NCI-H128 (cell line): ENCODE data around the gene TMEM43.
A peak's percentile ranks its signal among the peaks of the same experiment; 100 is the strongest.
"Not testable (repeated sequence)": the region's sequence is repeated elsewhere in the genome, so short reads cannot be mapped to it uniquely, and the experiment has no call there.

ENCODE experiments used
- DNase-seq: peaks from one replicate; lab custom pipeline; 2025; ENCODE audit not compliant: unreplicated experiment; lab: John Stamatoyannopoulos, UW

The TMEM43 gene, protein sequence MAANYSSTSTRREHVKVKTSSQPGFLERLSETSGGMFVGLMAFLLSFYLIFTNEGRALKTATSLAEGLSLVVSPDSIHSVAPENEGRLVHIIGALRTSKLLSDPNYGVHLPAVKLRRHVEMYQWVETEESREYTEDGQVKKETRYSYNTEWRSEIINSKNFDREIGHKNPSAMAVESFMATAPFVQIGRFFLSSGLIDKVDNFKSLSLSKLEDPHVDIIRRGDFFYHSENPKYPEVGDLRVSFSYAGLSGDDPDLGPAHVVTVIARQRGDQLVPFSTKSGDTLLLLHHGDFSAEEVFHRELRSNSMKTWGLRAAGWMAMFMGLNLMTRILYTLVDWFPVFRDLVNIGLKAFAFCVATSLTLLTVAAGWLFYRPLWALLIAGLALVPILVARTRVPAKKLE

DNA sequence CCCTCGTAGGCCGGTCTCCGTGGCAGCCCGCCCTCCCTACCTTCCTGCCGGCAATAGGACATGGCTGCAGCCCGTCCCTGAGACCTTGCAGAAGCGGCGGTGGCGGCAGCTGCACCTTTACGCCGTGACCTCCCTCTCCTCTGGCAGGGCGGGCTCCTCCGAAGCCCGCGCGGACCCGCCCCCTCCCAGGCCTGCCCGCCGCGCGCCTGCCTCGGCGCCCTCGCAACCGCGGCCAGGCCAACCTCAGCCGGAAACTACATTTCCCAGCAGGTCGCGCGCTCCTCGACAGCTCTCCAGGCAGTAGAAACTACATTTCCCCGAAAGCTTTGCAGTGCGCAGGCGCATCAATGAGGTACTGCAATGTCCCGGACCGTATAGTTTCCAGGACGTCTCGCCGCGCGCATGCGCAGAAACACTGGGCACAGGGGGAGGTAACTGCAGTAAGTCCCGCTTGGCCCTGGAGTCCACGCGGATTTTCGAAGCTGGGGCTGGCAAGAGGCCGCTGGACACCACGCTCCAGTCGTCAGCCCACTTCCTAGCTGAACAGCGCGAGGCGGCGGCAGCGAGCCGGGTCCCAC, at the start of gene TMEM43, which contains the start of gene CHCHD4:
Gene TMEM43 (plus strand): TSS at position 438 of the 578 bp plus-strand sequence. CDS start 142 bp downstream, outside the sequence.
Gene CHCHD4 (minus strand): TSS at position 256 of the 578 bp plus-strand sequence. CDS start 194 bp downstream, at position 62.
- DNase-seq = peak; percentile 91

DNA sequence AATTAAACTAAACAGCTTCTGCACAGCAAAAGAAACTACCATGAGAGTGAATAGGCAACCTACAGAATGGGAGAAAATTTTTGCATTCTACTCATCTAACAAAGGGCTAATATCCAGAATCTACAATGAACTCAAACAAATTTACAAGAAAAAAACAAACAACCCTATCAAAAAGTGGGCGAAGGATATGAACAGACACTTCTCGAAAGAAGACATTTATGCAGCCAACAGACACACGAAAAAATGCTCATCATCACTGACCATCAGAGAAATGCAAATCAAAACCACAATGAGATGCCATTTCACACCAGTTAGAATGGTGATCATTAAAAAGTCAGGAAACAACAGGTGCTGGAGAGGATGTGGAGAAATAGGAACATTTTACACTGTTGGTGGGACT, 49.6 kb upstream of the TMEM43 start:
- DNase-seq = not testable (repeated sequence)

DNA sequence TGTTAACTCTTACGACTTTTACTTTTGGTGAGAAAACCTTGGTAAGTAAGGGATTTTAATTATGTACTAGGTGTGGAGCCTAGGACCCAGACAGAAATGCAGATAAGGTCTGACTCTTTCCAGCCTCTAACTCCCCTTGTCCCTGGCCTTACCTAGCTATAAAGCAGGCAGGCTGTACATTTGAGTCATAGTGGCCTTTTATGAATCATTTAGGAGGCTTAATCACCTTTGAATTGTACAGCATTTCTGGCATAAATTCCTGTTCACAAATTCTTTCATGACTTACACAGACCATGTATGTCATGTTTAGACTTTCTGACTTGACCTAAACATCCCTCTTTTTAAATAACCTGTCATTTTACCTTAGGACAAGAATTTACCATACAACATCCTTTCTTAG, 47.5 kb upstream of the TMEM43 start:
- no peak for DNase-seq

DNA sequence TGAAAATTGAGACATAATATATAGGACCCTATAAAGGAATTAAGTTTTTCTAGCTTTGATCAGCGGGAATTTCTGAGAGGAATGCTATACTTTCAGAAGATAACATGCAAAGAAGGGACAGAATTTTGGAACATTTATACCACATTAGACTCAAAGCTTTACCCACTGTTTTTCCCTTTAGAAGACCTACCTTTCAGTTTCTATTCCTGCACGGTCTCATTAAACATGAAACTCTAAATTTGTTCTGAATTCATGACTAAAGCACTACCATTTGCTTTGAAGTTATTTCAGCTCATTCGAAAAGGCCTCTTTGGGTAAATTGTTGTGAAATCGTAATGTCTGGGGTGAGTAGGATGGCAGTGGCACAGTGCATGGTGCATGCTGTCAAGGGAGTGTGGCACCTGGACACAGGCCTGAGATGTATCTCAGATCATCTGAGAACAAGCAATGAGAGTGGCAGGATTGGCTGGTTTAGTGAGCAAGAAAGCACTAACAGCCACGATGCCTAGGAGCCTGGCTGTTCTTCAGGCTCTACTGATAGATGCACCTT, 42.7 kb upstream of the TMEM43 start:
- DNase-seq = no peak

DNA sequence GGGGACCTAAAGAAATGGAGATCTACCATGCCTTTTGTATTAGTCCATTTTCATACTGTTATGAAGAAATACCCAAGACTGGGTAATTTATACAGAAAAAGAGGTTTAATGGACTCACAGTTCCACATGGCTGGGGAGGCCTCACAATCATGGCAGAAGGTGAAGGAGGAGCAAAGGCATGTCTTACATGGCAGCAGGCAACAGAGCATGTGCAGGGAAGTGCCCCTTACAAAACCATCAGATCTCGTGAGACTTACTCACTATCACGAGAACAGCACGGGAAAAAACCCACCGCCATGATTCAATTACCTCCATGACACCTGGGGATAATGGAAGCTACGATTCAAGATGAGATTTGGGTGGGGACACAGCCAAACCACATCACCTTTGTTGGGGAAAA, 37.4 kb upstream of the TMEM43 start:
- DNase-seq = not testable (repeated sequence)

DNA sequence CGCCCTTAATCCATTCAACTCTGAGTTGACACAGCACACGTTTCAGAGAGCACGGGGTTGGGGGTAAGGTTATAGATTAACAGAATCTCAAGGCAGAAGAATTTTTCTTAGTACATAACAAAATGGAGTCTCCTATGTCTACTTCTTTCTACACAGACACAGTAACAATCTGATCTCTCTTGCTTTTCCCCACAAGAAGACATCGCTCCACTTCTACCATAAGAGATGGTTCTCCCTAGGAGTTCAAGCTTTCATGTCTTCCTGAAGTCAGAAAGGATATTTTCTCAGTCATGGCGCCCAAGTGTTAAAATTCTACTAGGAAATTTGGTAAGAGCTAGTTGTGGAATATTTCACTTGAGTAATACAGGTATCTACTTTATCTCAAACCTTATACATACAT, 32.9 kb upstream of the TMEM43 start:
- DNase-seq = not testable (repeated sequence)

DNA sequence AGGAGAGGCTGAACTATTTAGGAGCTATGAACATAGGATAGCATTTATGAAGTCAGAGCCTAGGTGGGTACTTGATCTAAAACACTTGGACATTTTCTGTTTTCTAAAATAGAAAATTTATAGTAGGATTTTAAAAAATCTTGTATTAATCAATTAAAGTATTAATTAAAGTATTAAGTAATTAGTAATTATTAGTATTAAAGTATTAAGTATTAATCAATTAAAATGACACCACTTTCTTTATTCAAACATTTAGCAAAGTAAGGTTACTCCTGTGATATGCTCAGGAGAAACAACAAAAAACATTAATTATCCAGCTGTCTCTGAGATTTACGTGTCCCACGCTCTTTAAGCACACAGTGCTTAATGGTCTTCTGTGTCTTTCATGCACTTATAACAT, 32.4 kb upstream of the TMEM43 start:
- DNase-seq = no peak

DNA sequence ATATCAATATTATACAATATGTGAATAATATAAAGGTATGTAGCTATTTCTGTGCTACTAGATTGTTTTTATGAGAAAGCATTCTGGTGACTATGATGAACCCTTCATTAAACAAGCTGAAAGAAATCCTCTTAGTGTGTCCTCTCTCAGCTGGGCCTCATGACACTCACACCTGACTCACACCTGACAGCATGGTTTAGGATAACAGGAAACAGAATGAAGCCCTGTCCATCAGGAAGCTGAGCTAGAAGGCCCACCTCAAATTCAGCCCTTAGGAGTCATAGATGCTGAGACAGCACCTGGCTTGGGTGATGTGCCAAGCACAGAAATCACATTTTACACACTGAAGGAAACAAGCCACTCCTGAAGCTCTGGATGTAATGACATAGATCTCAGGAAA, 31.0 kb upstream of the TMEM43 start:
- no peak for DNase-seq

DNA sequence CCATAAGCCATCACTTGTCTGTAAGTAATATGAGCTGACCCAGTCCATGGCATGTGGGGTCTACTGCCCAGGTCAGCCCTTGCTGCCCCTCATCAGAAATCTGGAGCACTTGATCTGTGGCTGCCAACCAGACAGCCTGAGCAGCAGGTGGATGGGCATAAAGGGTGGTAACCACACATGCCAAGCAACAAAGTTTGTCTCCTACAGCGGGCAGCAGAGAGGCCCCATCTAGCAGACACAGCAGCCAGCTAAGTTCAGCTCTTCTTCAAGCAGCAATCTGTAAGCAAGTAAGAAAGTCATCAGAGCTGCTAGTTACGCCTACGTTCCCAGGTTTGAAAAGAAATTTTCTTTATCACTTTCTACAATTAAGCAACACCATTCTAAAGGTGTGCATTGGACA, 28.1 kb upstream of the TMEM43 start:
- DNase-seq = no peak

DNA sequence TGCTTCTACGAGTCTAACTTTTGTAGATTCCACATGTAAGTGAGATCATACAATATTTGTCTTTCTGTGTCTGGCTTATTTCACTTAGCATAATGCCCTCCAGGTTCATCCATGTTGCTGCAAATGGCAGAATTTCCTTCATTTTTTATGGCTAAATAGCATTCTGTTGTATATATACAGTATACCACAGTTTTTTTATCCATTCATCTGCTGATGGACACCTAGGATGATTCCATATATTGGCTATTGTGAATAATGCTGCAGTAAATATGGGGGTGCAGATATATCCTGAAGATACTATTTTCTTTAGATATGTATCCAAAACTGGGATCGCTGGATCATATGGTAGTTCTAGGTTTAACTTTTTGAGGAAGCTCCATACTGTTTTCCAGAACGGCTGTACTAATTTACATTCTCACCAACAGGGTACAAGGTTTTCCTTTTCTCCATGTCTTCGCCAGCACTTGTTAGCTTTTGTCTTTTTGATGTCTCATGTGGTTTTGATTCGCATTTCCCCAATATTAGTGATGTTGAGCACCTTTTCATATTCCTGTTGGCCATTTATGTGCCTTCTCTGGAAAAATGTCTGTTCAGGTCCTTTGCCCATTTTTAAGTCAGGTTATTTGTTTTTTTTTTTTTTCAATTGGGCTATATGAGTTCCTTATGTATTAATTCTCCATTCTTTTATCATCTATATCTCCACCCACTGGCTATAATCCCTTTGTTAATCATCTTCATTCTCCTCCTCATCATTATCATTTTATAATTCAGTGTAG, 27.0 kb upstream of the TMEM43 start:
- DNase-seq = no peak

DNA sequence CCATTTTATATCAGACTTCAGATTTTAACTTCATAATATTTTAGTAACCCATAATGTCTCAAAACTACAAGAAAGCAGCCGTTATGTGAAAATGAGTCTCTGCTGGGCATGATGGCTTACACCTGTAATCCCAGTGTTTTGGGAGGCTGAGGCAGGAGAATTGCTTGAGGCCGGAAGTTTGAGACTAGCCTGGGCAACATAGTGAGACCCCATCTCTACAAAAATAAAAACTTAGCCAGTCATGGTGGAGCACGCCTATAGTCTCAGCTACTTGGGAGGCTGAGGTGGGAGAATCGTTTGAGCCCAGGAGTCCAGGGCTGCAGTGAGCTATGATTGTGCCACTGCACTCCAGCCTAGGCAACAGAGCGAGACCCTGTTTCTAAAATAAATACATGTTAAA, 15.0 kb upstream of the TMEM43 start:
- not testable (repeated sequence) for DNase-seq

DNA sequence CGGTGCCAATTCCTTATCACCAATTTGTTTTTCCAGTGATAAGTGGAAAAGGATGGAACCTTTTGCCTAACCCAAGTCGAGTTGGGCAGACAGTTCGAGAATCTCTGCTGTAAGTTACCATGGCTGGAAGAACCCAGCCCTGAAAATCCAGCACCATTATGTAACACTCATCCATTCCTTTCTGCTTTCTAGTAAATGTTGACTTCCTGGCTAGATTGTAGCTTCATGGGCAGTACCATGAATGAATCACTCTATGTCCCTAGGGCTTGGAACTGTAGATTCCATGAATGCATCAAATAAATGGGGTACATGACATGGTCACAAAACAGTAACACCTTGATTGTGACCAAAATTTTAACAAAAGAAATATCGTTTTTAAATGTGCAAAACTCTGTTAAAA, 14.2 kb upstream of the TMEM43 start:
- DNase-seq = no peak

DNA sequence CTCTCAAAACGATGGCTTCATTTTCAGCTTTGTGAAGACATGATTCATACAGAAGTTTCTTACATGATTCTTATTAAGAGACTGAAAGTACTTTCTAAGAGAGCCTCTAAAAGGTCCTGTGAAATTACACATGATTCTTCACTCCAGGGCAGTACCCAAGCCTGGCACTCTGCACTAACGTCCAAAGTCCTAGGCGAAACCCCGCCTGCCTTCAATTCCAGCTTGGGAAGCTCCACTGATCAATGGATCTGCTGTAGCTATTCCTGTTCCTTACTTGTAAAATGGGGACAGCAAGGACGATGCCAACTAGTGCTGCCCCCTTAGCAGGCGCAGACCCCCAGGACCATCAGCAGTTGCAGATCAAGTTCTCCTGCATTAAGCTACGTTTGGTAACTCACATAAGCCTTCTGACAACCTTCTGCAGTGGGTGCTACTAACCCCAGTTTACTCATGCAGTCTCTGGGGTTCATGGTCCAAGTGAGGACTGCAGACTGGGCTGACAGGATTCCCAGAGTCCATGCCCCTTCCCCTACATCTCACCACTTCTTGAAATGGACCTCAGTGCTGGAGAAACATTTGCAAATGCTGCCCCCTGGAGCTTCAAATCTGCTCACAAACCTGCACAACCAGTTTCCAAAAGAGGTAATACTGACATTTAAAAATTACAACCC, 10.8 kb upstream of the TMEM43 start:
- no peak for DNase-seq

DNA sequence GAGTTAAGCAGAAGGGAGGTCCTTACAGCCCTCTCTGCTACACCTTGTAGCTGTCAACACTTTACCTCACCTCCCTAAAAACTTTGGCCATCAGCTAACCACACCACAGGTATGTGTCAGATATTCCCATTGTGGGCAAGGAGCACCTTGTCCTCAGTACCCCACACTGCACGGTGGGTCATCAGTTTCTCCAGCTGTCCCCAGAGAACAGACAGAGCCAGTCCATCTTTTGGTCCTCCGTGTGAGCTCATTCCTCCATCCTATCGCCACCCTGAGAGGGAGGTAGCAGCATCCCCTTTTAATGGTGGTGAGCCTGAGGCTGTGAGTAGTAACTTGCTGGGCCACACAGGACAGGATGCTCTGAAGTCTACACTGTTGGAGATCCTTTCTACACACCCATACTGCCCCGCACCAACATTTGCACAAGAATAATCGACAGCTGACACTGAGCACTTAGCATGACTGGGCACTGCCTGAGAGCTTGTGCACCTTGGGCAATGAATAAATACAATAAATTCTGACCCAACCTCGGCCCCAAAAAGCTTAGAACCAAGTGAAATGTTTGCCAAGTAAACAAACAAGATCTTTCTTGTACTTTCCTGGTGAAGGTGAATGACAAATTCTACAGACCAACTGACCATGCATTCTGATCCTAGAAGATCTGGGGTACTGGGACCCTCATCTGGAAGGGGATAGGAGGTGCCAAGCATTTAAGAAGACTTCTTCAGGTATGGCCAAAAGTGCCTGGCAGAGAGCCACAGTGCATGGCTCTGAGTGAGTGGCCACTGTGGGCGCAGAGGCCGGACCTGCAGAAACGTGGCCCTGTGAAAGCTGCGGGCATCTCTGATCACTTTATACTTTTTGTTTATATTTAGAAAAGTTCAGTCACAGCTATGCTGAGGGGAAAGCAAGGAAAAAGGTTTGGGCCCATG, 7.1 kb upstream of the TMEM43 start:
- no peak for DNase-seq

DNA sequence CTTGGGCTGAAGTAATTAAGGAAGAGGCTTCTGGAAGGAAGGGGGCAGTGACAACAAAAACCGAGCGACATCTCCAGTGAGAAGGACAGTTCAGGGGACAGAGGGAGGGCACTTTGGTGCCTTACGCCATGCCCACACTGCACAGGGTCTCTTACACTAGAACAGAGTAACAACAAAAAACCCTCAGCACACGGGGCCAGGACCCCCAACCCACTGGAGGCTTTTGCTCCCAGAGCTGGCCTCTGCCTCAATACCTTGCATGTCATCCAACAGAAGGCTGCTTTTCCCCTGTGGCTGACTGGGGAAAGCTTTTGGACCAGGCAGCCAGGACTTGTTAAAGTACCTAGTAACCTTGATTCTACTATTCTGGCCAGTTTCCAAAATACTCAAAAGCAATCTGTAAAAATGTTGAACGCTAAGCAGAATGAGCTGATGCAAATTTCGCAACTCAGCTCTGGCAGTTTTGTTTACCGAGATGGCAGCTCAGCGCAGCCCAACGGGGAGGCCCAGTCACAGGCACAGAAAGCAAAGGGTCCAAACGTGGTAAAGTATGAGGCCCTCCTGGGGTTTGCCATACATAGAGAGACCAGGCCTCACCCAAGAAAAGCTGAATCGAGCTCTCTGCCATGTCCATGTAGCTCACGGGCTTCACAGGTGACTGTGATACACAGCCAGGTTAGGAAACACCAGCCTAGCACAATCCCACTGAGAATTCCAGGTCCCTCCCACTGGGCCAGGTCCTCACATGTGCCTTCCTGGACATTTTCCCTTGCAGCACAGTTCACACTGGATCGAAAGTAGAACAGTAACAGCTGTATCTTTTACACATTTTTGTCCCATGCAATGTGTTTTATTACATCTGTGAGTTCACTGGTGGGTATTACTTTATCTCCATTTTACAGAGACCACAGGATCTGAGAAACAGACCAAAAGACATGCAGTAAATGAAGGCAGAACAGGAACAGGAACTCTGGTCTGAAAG, 6.2 kb upstream of the TMEM43 start:
- DNase-seq = no peak

DNA sequence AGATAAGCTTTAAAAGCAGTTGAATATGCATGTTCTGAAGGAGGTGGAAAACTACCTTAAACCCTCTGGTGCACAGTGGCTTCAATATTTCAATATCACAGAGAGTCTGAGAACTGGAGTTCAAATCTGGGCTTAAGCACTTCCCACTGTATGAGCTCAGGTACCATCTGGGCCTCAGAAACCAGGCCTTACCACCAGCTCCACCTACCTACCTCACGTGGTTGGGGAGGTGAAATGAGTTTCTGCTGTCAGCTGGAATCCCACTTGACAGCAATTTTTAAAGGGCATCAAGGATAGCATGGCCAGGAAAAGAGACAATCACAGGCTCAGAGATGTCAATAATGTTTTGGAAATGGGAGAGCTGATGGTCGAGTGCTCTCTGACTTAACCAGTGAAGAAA, 5.2 kb upstream of the TMEM43 start:
- no peak for DNase-seq

DNA sequence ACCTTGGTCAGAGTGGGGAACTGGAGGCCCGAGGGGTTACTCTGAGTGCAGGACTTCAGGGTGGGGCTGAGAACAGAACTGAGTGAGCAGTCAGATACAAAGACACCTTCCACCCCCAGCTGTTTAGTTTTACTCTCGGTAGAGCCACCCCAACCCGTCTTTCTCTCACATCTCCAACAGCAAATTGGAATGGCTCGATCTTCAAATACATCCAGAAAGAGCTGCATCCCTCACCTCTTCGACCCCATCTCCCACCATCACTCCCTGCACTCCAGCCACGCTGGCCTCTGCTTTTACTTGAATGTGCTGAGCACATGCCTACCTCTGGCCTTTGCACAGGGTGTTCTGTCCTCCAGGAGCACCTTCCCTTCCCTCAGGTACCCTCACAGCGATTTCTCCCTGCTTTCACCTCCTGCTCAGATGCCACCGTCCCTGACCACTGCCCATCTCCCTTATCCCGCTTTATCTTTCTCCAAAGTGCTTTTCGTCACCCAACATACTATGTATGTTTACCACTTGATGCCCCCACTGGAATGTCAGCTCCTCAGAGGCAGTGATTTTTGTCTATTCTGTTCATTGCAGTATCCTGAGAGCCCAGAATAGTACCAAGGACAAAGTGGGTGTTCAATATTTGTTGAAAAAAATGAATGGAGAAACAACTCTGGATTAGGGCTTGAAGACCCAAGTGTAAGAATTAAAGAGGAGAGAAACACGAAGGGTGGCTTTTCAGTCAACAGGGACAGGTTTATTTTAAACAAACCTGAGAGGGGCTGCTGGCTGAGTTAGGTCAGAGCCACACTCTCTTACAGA, 4.5 kb upstream of the TMEM43 start:
- DNase-seq = no peak

DNA sequence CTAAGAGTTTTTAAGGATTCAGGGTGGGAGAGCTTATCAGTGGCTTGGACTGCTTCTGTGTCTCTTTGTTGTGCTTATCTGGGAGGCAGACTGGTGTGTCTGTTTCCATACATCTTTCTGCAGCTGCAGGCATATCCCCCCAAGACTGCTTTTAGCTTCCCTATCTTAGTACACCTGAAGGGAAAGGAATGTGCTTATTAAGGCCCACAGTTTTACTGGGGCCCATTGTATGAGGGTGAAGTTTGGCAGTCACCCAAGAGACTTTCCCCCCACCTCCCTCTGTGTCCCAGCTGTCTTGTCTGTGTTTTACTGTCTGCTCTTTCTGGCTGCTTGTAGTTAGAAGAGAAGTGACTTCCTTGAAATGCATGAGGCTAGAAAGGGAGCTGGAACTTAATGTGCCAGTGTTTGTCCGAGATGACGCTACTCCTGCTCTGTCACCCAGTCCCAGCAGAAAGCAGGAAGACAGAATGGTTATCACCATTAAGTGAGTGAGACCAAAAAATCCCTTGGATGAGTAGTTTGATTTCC, 3.9 kb upstream of the TMEM43 start:
- DNase-seq = not testable (repeated sequence)
